HepG2 (cell line): ENCODE data around the gene HNRNPL. TPM values are rescaled to one million over a fixed set of nuclear protein-coding genes. Genes with fewer than 3 reads are reported as not detected.

ENCODE experiments used
- BCL6 ChIP-seq: IDR thresholded peaks from 2 replicates; pipeline ENCODE4 v1.6.1; 2016; ENCODE audit warnings: missing genetic modification reagents, missing compliant biosample characterization
- BRCA1 ChIP-seq: sonication (generic); formaldehyde crosslinking; IDR thresholded peaks from 2 replicates; pipeline ENCODE4 v1.4.0; 2020; ENCODE audit warnings: missing genetic modification reagents
- GABPB1 ChIP-seq: IDR thresholded peaks from 2 replicates; pipeline ENCODE4 v1.6.1; 2016; ENCODE audit warnings: mild to moderate bottlenecking, missing genetic modification reagents, moderate library complexity, missing compliant biosample characterization
- GLI4 ChIP-seq: sonication (generic); formaldehyde crosslinking; IDR thresholded peaks from 2 replicates; pipeline ENCODE4 v1.5.1; 2020; ENCODE audit warnings: missing genetic modification reagents, mild to moderate bottlenecking, moderate library complexity, borderline replicate concordance
- HOXD1 ChIP-seq: sonication (generic); formaldehyde crosslinking; IDR thresholded peaks from 2 replicates; pipeline ENCODE4 v1.5.0; 2020; ENCODE audit warnings: missing genetic modification reagents
- KDM2A ChIP-seq: sonication (generic); formaldehyde crosslinking; IDR thresholded peaks from 2 replicates; pipeline ENCODE4 v1.4.0; 2020; ENCODE audit warnings: low read depth, missing genetic modification reagents, borderline replicate concordance
- MAFG ChIP-seq: sonication (generic); formaldehyde crosslinking; IDR thresholded peaks from 2 replicates; pipeline ENCODE4 v1.5.1; 2020; ENCODE audit warnings: mild to moderate bottlenecking, missing genetic modification reagents
- MATR3 ChIP-seq: sonication (generic); formaldehyde crosslinking; IDR thresholded peaks from 2 replicates; pipeline ENCODE4 v1.4.0; 2020; ENCODE audit warnings: missing genetic modification reagents
- MBNL3 ChIP-seq: fragments of 250-450 bp; sonication (Bioruptor Pico); conservative IDR thresholded peaks from 2 replicates; pipeline ENCODE4 v1.8.0; 2022; ENCODE audit warnings: mild to moderate bottlenecking, inconsistent platforms
- NBN ChIP-seq: fragments of 450-650 bp; conservative IDR thresholded peaks from 2 replicates; pipeline ENCODE4 v1.6.1; 2017
- NFE2L1 ChIP-seq: sonication (generic); formaldehyde crosslinking; IDR thresholded peaks from 2 replicates; pipeline ENCODE4 v1.4.0; 2020; ENCODE audit warnings: missing genetic modification reagents, mild to moderate bottlenecking, borderline replicate concordance
- NPAS2 ChIP-seq: sonication (generic); formaldehyde crosslinking; IDR thresholded peaks from 2 replicates; pipeline ENCODE4 v1.8.0; 2022; ENCODE audit warnings: mild to moderate bottlenecking, missing genetic modification reagents, borderline replicate concordance
- POLR2AphosphoS2 ChIP-seq: IDR thresholded peaks from 2 replicates; pipeline ENCODE4 v1.6.1; 2011; ENCODE audit warnings: low read depth, low read length, improper control_type of control experiment
- PRPF4 ChIP-seq: fragments of 200-400 bp; formaldehyde crosslinking; IDR thresholded peaks from 2 replicates; pipeline ENCODE4 v1.6.1; 2016; ENCODE audit warnings: low read length, low read depth; ENCODE audit not compliant: poor library complexity, severe bottlenecking
- RARA ChIP-seq: IDR thresholded peaks from 2 replicates; pipeline ENCODE4 v1.6.1; 2016; ENCODE audit warnings: missing genetic modification reagents, missing compliant biosample characterization
- RFX1 ChIP-seq: fragments of 450-650 bp; IDR thresholded peaks from 2 replicates; pipeline ENCODE4 v1.6.1; 2017
- SRY ChIP-seq: sonication (generic); formaldehyde crosslinking; IDR thresholded peaks from 2 replicates; pipeline ENCODE4 v1.8.0; 2022; ENCODE audit warnings: mild to moderate bottlenecking, missing genetic modification reagents
- THAP11 ChIP-seq: IDR thresholded peaks from 2 replicates; pipeline ENCODE4 v1.6.1; 2016; ENCODE audit warnings: missing biosample characterization, missing genetic modification reagents
- TSC22D2 ChIP-seq: sonication (generic); formaldehyde crosslinking; IDR thresholded peaks from 2 replicates; pipeline ENCODE4 v1.5.1; 2020; ENCODE audit warnings: missing genetic modification reagents, mild to moderate bottlenecking, borderline replicate concordance
- ZNF17 ChIP-seq: sonication (generic); formaldehyde crosslinking; IDR thresholded peaks from 2 replicates; pipeline ENCODE4 v1.5.0; 2020; ENCODE audit warnings: mild to moderate bottlenecking, missing genetic modification reagents
- ZNF20 ChIP-seq: sonication (generic); formaldehyde crosslinking; IDR thresholded peaks from 2 replicates; pipeline ENCODE4 v1.4.0; 2020; ENCODE audit warnings: mild to moderate bottlenecking, moderate library complexity, missing genetic modification reagents
- ZNF230 ChIP-seq: sonication (generic); formaldehyde crosslinking; IDR thresholded peaks from 2 replicates; pipeline ENCODE4 v1.4.0; 2020; ENCODE audit warnings: mild to moderate bottlenecking, missing genetic modification reagents
- ZNF263 ChIP-seq: sonication (generic); formaldehyde crosslinking; IDR thresholded peaks from 2 replicates; pipeline ENCODE4 v1.4.0; 2020; ENCODE audit warnings: missing genetic modification reagents
- ZNF780A ChIP-seq: sonication (generic); formaldehyde crosslinking; IDR thresholded peaks from 2 replicates; pipeline ENCODE4 v1.8.0; 2022; ENCODE audit warnings: mild to moderate bottlenecking, missing genetic modification reagents, moderate library complexity
- polyA plus RNA-seq, 8 experiments: library from polyadenylated mRNA; depleted of rRNA in 3 of 8; stranded (reverse) in 7 of 8; unstranded in 1 of 8; fragments of >200 nt; fragmentation: Illumina TruSeq in 4 of 8; extraction: Trizol in 4 of 8; gene quantifications; 2 replicates each; pipeline versions ENCODE4 v1.2.1 to v1.2.3, GENCODE V29; 2011 to 2016; ENCODE audit warnings: low read depth in 4 of 8, missing spikeins in 1 of 8, mixed read lengths in 1 of 8; ENCODE audit not compliant: insufficient read depth in 1 of 8
- total RNA-seq, 5 experiments: library from RNA; depleted of rRNA; stranded (reverse); fragments of >200 nt; fragmentation: Illumina TruSeq; extraction: Trizol; gene quantifications; 2 replicates each; pipeline ENCODE4 v1.2.3, GENCODE V29; 2016; ENCODE audit warnings: low read depth in 1 of 5
- TF ChIP-seq, protein P1 (sequence below): IDR thresholded peaks from 2 replicates; pipeline ENCODE4 v1.6.1; 2018; ENCODE audit warnings: missing genetic modification reagents
- TF ChIP-seq, protein P2 (sequence below): sonication (generic); formaldehyde crosslinking; IDR thresholded peaks from 2 replicates; pipeline ENCODE4 v1.5.1; 2020; ENCODE audit warnings: missing genetic modification reagents, mild to moderate bottlenecking, borderline replicate concordance
- TF ChIP-seq, protein P3 (sequence below): sonication (generic); formaldehyde crosslinking; IDR thresholded peaks from 2 replicates; pipeline ENCODE4 v1.5.0; 2020; ENCODE audit warnings: missing genetic modification reagents
- TF ChIP-seq, protein P4 (sequence below): sonication (generic); formaldehyde crosslinking; IDR thresholded peaks from 2 replicates; pipeline ENCODE4 v1.5.0; 2020; ENCODE audit warnings: missing genetic modification reagents
- TF ChIP-seq, protein P5 (sequence below): sonication (generic); formaldehyde crosslinking; IDR thresholded peaks from 2 replicates; pipeline ENCODE4 v1.8.0; 2023; ENCODE audit warnings: mild to moderate bottlenecking, missing genetic modification reagents

The HNRNPL gene
- total and polyA plus RNA-seq, 2 of the 13 experiments (the other 11 are each of a cell fraction or from before 2014, with no cell fraction given): 156 to 278 TPM

DNA sequence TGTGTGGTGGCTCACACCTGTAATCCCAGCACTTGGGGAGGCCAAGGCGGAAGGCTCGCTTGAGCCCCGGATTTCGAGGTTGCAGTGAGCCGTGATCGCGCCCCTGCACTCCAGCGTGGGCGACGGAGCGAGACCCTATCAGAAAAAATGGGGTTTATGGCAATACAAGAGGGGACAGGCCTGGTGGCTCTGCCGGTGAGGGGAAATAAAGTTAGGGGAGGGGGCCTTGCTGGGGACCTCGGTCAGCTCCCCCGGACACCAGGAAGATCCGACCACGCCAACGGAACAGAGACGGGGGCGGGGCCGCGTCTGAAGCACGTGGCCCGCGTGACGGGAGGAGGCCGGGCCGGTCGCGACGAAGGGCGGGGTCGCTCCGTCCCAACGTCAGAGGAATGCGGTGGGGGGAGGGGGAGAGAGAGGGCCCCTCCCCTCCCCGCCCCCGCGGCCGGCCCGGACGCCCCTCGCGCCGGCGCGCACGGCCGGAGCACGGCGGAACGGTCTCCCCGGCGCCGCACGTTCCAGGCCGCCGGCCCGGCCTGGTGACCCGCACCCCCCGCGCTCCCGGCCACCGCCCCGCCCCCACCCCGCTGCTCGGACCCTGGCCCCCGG, 1.9 kb upstream of the HNRNPL start (continued):
- TF ChIP-seq, protein P1, sequence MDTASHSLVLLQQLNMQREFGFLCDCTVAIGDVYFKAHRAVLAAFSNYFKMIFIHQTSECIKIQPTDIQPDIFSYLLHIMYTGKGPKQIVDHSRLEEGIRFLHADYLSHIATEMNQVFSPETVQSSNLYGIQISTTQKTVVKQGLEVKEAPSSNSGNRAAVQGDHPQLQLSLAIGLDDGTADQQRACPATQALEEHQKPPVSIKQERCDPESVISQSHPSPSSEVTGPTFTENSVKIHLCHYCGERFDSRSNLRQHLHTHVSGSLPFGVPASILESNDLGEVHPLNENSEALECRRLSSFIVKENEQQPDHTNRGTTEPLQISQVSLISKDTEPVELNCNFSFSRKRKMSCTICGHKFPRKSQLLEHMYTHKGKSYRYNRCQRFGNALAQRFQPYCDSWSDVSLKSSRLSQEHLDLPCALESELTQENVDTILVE (CRISPR knock-in tag): peak; percentile 91; the same call in 1 of the 2 replicates
- peak; percentile 61; the same call in 1 of the 2 replicates for TF ChIP-seq KDM2A (CRISPR knock-in tag)
- TF ChIP-seq PRPF4: peak; percentile 57
- TF ChIP-seq MAFG: no peak
- no peak for TF ChIP-seq NFE2L1 (CRISPR knock-in tag)
- TF ChIP-seq, protein P2, sequence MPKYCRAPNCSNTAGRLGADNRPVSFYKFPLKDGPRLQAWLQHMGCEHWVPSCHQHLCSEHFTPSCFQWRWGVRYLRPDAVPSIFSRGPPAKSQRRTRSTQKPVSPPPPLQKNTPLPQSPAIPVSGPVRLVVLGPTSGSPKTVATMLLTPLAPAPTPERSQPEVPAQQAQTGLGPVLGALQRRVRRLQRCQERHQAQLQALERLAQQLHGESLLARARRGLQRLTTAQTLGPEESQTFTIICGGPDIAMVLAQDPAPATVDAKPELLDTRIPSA (CRISPR knock-in tag): no peak
- no peak for TF ChIP-seq BRCA1
- TF ChIP-seq RFX1: no peak
- no peak for TF ChIP-seq ZNF263
- no peak for TF ChIP-seq HOXD1 (CRISPR knock-in tag)
- no peak for TF ChIP-seq TSC22D2 (CRISPR knock-in tag)
- TF ChIP-seq SRY: no peak
- TF ChIP-seq, protein P3, sequence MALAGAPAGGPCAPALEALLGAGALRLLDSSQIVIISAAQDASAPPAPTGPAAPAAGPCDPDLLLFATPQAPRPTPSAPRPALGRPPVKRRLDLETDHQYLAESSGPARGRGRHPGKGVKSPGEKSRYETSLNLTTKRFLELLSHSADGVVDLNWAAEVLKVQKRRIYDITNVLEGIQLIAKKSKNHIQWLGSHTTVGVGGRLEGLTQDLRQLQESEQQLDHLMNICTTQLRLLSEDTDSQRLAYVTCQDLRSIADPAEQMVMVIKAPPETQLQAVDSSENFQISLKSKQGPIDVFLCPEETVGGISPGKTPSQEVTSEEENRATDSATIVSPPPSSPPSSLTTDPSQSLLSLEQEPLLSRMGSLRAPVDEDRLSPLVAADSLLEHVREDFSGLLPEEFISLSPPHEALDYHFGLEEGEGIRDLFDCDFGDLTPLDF (CRISPR knock-in tag): no peak
- no peak for TF ChIP-seq NBN
- TF ChIP-seq THAP11 (CRISPR knock-in tag): peak; percentile 83; the same call in 1 of the 2 replicates
- TF ChIP-seq, protein P4, sequence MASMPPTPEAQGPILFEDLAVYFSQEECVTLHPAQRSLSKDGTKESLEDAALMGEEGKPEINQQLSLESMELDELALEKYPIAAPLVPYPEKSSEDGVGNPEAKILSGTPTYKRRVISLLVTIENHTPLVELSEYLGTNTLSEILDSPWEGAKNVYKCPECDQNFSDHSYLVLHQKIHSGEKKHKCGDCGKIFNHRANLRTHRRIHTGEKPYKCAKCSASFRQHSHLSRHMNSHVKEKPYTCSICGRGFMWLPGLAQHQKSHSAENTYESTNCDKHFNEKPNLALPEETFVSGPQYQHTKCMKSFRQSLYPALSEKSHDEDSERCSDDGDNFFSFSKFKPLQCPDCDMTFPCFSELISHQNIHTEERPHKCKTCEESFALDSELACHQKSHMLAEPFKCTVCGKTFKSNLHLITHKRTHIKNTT (CRISPR knock-in tag): no peak
- TF ChIP-seq POLR2AphosphoS2: no peak
- TF ChIP-seq NPAS2: no peak
- TF ChIP-seq BCL6 (CRISPR knock-in tag): no peak
- TF ChIP-seq GLI4 (CRISPR knock-in tag): no peak
- no peak for TF ChIP-seq ZNF780A (CRISPR knock-in tag)
- peak; percentile 79; the same call in 1 of the 2 replicates for TF ChIP-seq GABPB1 (CRISPR knock-in tag)
- TF ChIP-seq, protein P5, sequence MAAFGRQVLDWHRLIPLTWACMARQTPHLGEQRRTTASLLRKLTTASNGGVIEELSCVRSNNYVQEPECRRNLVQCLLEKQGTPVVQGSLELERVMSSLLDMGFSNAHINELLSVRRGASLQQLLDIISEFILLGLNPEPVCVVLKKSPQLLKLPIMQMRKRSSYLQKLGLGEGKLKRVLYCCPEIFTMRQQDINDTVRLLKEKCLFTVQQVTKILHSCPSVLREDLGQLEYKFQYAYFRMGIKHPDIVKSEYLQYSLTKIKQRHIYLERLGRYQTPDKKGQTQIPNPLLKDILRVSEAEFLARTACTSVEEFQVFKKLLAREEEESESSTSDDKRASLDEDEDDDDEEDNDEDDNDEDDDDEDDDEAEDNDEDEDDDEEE: peak; percentile 34; the same call in 1 of the 2 replicates
- TF ChIP-seq ZNF230 (CRISPR knock-in tag): no peak
- no peak for TF ChIP-seq MATR3
- no peak for TF ChIP-seq MBNL3
- TF ChIP-seq ZNF17: no peak
- peak; percentile 62 for TF ChIP-seq RARA (CRISPR knock-in tag)
- no peak for TF ChIP-seq ZNF20
